ENCODE results near the gene AVPI1. TPM values are rescaled to one million over a fixed set of nuclear protein-coding genes. Genes with fewer than 3 reads are reported as not detected.

AVPI1 gene
- total RNA-seq, 1 experiment from 2014 or later: 2.6 TPM

DNA sequence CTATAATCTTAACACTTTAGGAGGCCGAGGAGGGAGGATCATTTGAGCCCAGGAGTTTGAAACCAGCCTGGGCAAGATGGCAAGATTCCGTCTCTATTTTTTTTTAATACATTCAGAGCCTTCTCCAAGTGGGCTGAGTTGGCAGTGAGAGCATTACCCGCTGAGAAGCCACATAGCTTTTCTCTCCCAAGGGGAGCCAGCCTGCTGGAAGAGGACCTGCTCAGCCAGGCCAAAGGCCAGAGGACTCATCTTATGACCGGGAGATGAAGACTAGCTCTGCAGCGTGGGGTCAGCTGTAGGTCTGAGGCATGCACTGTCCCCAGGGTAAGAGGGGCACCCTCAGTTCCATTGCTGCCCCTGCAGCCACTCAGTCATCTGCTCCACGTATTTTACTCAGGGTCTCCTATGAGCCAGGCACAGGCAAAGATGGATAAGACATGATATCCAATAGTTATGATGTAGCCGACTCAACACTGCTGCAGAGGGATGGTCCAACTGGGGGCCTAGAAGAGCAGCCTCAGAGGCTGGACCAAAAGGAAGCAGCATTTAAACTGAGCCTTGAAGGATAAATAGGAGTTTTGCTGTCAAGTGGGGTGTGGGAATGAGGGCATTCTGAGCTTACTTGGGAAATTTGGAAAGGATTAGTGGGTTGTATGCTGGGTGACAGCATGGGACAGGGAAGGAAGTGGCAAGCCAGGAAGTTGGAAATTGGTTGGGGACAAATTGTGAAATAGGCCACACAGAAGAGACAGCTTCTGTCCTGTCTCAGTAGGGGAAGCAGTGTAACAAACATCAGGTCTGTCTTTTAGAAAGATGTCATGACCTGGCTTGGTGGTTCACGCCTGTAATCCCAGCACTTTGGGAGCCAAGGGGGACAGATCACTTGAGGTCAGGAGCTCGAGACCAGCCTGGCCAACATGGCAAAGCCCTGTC is 24.9 kb upstream of the AVPI1 start:
- ChIA-PET POLR2A (ENCODE audit: low non-redundant PET) (no interaction called here), CTCF (no interaction called here)
- H3K9me3 ChIP-seq (ENCODE audit: low read depth, low read length, poor library complexity, severe bottlenecking): no peaks in the 10 kb centered on the region
- DNase-seq (ENCODE audit: low spot score): no peak
- no peak overlapping the region for H3K27ac ChIP-seq (ENCODE audit: low read depth, low read length, poor library complexity, severe bottlenecking)
- H3K27me3 ChIP-seq (replicated peaks; ENCODE audit: insufficient read depth, low read depth, low read length, poor library complexity): no peaks in the 10 kb centered on the region
- H3K36me3 ChIP-seq (ENCODE audit: insufficient read depth, low read length, poor library complexity, severe bottlenecking): peaks cover 6% of the 10 kb centered on the region
- H3K4me3 ChIP-seq (ENCODE audit: low read depth, low read length, poor library complexity, severe bottlenecking): no peak overlapping the region
- no TSS peak for BruUV-seq (replicated peaks)
- peaks cover 21% of the 10 kb centered on the region for H3K4me1 ChIP-seq (ENCODE audit: insufficient read depth, low read length, poor library complexity, severe bottlenecking)
- intact Hi-C loops (cut with micrococcal nuclease; ENCODE audit: unreplicated experiment): no loop called here
- TF ChIP-seq, protein P1, sequence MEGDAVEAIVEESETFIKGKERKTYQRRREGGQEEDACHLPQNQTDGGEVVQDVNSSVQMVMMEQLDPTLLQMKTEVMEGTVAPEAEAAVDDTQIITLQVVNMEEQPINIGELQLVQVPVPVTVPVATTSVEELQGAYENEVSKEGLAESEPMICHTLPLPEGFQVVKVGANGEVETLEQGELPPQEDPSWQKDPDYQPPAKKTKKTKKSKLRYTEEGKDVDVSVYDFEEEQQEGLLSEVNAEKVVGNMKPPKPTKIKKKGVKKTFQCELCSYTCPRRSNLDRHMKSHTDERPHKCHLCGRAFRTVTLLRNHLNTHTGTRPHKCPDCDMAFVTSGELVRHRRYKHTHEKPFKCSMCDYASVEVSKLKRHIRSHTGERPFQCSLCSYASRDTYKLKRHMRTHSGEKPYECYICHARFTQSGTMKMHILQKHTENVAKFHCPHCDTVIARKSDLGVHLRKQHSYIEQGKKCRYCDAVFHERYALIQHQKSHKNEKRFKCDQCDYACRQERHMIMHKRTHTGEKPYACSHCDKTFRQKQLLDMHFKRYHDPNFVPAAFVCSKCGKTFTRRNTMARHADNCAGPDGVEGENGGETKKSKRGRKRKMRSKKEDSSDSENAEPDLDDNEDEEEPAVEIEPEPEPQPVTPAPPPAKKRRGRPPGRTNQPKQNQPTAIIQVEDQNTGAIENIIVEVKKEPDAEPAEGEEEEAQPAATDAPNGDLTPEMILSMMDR (conservative IDR thresholded peaks at IDR 0.05; ENCODE audit: low read depth, low read length): no peak
- no peak for TF ChIP-seq EZH2 (IDR thresholded peaks at IDR 0.05; ENCODE audit: borderline replicate concordance, low read depth, low read length, poor library complexity, severe bottlenecking)

DNA sequence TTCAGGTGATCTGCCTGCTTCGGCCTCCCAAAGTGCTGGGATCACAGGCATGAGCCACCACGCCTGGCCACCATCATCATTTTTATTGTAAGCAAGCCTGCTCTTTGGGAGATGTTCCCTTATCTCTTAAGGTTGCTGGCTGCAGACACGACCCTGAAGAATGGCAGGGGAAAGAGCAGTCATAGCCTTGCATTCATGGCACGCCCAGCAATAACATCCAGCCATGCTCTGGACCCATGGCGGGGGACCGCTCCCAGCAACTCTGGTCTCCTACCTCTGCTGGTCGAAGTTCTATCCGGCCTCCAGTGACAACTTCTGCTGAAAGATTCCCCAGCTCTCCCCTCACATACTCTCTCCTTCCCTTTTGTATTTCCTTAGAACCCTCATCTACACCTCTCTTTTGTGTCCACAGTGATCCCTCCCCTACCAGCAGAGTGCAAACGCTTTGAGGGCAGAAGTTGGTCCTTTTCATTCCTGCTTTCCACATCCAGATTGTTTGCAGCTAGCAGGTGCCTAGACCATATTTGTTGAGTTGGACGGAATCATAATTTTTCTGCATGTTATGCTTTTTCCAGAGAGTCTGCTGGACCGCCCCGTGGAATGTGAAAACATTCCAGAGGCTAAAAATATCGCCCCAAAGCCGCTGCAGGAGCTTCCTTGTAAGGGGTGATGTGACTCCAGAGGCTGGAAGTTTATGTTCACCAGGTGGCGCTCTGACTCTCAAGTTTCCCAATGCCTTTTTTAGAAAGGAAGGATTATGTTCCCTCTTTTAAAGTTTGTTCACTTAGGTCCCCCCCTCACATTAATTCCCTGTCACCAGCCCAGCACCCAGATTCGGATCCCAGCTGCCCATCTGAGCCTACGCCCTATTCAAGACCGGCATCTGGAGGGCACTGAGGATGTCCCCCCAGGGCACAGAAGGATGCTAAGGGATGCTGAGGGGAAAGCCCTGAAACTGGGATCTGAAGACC is 22.2 kb upstream of the AVPI1 start:
- Histone ChIP-seq H3K9me3 (ENCODE audit: low read depth, low read length, poor library complexity, severe bottlenecking) (no peaks in the 10 kb centered on the region), H3K4me3 (ENCODE audit: low read depth, low read length, poor library complexity, severe bottlenecking) (no peak overlapping the region), H3K4me1 (ENCODE audit: insufficient read depth, low read length, poor library complexity, severe bottlenecking) (peaks cover 10% of the 10 kb centered on the region), H3K36me3 (ENCODE audit: insufficient read depth, low read length, poor library complexity, severe bottlenecking) (no peaks in the 10 kb centered on the region), H3K27me3 (replicated peaks; ENCODE audit: insufficient read depth, low read depth, low read length, poor library complexity) (no peaks in the 10 kb centered on the region), H3K27ac (ENCODE audit: low read depth, low read length, poor library complexity, severe bottlenecking) (no peak overlapping the region)
- intact Hi-C loops (cut with micrococcal nuclease; ENCODE audit: unreplicated experiment): loop anchor here (1.0 to 10.0 kb wide), 2 partner anchors 22 to 336 kb away; no protein-coding TSS in a partner anchor
- CTCF ChIA-PET: interaction anchor here (0.6 to 1.1 kb wide), 11 partner anchors 8 to 160 kb away, joined by 3 to 12 read pairs (median 3); partner anchors contain the start of gene AVPI1
- no peak for TF ChIP-seq EZH2 (IDR thresholded peaks at IDR 0.05; ENCODE audit: borderline replicate concordance, low read depth, low read length, poor library complexity, severe bottlenecking)
- TF ChIP-seq, protein P1 (conservative IDR thresholded peaks at IDR 0.05; ENCODE audit: low read depth, low read length): peak; percentile 80
- POLR2A ChIA-PET (ENCODE audit: low non-redundant PET): no interaction called here
- peak; percentile 74 for DNase-seq (ENCODE audit: low spot score)
- BruUV-seq (replicated peaks): no TSS peak

DNA sequence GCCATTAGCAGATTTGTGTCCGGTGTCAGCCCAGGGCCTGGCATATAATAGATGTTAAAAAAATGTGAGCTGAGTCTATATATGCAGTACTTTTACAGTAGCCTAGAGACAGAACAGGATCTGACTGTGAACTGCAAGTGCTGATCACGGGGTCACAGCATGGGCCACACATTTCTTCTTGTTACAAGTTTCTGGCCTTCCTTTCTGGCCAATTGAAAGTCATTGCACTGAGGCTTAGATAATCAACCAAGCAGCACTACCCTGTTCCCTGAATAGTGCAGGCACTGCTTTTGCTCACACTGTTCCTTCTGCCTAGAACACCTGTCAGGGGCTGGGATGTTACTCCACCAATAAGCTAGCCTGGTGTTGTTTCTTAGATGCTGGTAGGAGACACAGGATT is 21.1 kb upstream of the AVPI1 start:
- Histone ChIP-seq H3K4me1 (ENCODE audit: insufficient read depth, low read length, poor library complexity, severe bottlenecking) (peaks cover 9% of the 10 kb centered on the region), H3K4me3 (ENCODE audit: low read depth, low read length, poor library complexity, severe bottlenecking) (no peak overlapping the region), H3K27me3 (replicated peaks; ENCODE audit: insufficient read depth, low read depth, low read length, poor library complexity) (no peaks in the 10 kb centered on the region), H3K36me3 (ENCODE audit: insufficient read depth, low read length, poor library complexity, severe bottlenecking) (no peaks in the 10 kb centered on the region), H3K27ac (ENCODE audit: low read depth, low read length, poor library complexity, severe bottlenecking) (no peak overlapping the region), H3K9me3 (ENCODE audit: low read depth, low read length, poor library complexity, severe bottlenecking) (no peaks in the 10 kb centered on the region)
- intact Hi-C loops (cut with micrococcal nuclease; ENCODE audit: unreplicated experiment): loop anchor here (10.0 kb wide), 1 partner anchor 337 kb away; no protein-coding TSS in a partner anchor
- ChIA-PET CTCF (no interaction called here), POLR2A (ENCODE audit: low non-redundant PET) (no interaction called here)
- DNase-seq (ENCODE audit: low spot score): no peak
- no peak for TF ChIP-seq EZH2 (IDR thresholded peaks at IDR 0.05; ENCODE audit: borderline replicate concordance, low read depth, low read length, poor library complexity, severe bottlenecking)
- TF ChIP-seq, protein P1 (conservative IDR thresholded peaks at IDR 0.05; ENCODE audit: low read depth, low read length): no peak
- no TSS peak for BruUV-seq (replicated peaks)
